H9 (cell line): ENCODE results near the gene MLPH. TPM values are rescaled to one million over a fixed set of nuclear protein-coding genes. Genes with fewer than 3 reads are reported as not detected.

Source experiments
- DNase-seq: peaks from one replicate; pipeline ENCODE4 v3.0.0-alpha.2; 2017
- H2AFZ ChIP-seq: one replicate; pipeline ENCODE4 v1.6.1; 2013; ENCODE audit warnings: mild to moderate bottlenecking, low read length, control low read depth, moderate library complexity
- H2AK5ac ChIP-seq: 2 replicates; pipeline ENCODE4 v1.6.1; 2013; ENCODE audit warnings: low read length, control low read depth, mixed read lengths; ENCODE audit not compliant: insufficient read length
- H2BK120ac ChIP-seq: one replicate; pipeline ENCODE4 v1.6.1; 2013; ENCODE audit warnings: low read depth, mild to moderate bottlenecking, low read length, control low read depth, inconsistent platforms; ENCODE audit not compliant: poor library complexity, severe bottlenecking
- H2BK12ac ChIP-seq: 2 replicates; pipeline ENCODE4 v1.6.1; 2013; ENCODE audit warnings: low read length, control low read depth, mixed read lengths, low read depth; ENCODE audit not compliant: insufficient read length
- H2BK15ac ChIP-seq: 2 replicates; pipeline ENCODE4 v1.6.1; 2013; ENCODE audit warnings: low read depth, low read length, control low read depth
- H2BK20ac ChIP-seq: one replicate; pipeline ENCODE4 v1.6.1; 2013; ENCODE audit warnings: low read depth, mild to moderate bottlenecking, low read length, control low read depth, inconsistent platforms; ENCODE audit not compliant: poor library complexity, severe bottlenecking
- H2BK5ac ChIP-seq: 2 replicates; pipeline ENCODE4 v1.6.1; 2013; ENCODE audit warnings: low read length, control low read depth, mixed read lengths; ENCODE audit not compliant: insufficient read length
- H3K14ac ChIP-seq: 2 replicates; pipeline ENCODE4 v1.6.1; 2013; ENCODE audit warnings: low read length, control low read depth; ENCODE audit not compliant: insufficient read depth
- H3K18ac ChIP-seq: 2 replicates; pipeline ENCODE4 v1.6.1; 2013; ENCODE audit warnings: low read depth, mild to moderate bottlenecking, mixed read lengths, low read length, control low read depth; ENCODE audit not compliant: insufficient read length
- H3K23ac ChIP-seq: 2 replicates; pipeline ENCODE4 v1.6.1; 2013; ENCODE audit warnings: low read length, control low read depth, mixed read lengths, low read depth; ENCODE audit not compliant: insufficient read length
- H3K23me2 ChIP-seq: 2 replicates; pipeline ENCODE4 v1.6.1; 2013; ENCODE audit warnings: low read depth, mild to moderate bottlenecking, mixed read lengths, low read length, control low read depth; ENCODE audit not compliant: insufficient read length, poor library complexity, severe bottlenecking
- H3K27ac ChIP-seq: 2 replicates; pipeline ENCODE4 v1.5.1; 2013; ENCODE audit warnings: low read length, control low read depth, mixed read lengths, low read depth; ENCODE audit not compliant: insufficient read length
- H3K27me3 ChIP-seq: 2 replicates; pipeline ENCODE4 v1.6.1; 2013; ENCODE audit warnings: low read length, control low read depth, inconsistent platforms; ENCODE audit not compliant: insufficient read depth
- H3K4ac ChIP-seq: 2 replicates; pipeline ENCODE4 v1.6.1; 2013; ENCODE audit warnings: low read depth, mild to moderate bottlenecking, control low read depth, inconsistent platforms, low read length, moderate library complexity
- H3K4me1 ChIP-seq: 2 replicates; pipeline ENCODE4 v1.6.1; 2013; ENCODE audit warnings: low read length, control low read depth, inconsistent platforms; ENCODE audit not compliant: insufficient read depth
- H3K4me2 ChIP-seq: 2 replicates; pipeline ENCODE4 v1.6.1; 2013; ENCODE audit warnings: low read length, control low read depth, mixed read lengths; ENCODE audit not compliant: insufficient read length, insufficient read depth
- H3K56ac ChIP-seq: 2 replicates; pipeline ENCODE4 v1.6.1; 2013; ENCODE audit warnings: low read depth, mild to moderate bottlenecking, mixed read lengths, low read length, control low read depth; ENCODE audit not compliant: insufficient read length
- H3K79me1 ChIP-seq: 2 replicates; pipeline ENCODE4 v1.6.1; 2013; ENCODE audit warnings: low read depth, mild to moderate bottlenecking, moderate library complexity, low read length, control low read depth, inconsistent platforms; ENCODE audit not compliant: insufficient read depth, poor library complexity, severe bottlenecking
- H3K79me2 ChIP-seq: 2 replicates; pipeline ENCODE4 v1.6.1; 2013; ENCODE audit warnings: low read length, control low read depth, inconsistent platforms; ENCODE audit not compliant: insufficient read depth
- H3K9ac ChIP-seq: 2 replicates; pipeline ENCODE4 v1.6.1; 2013; ENCODE audit warnings: low read length, control low read depth, mixed read lengths; ENCODE audit not compliant: insufficient read length; ENCODE audit errors: extremely low read depth
- H3K9me3 ChIP-seq: one replicate; pipeline ENCODE4 v1.6.1; 2013; ENCODE audit warnings: low read depth, low read length, inconsistent platforms; ENCODE audit not compliant: control insufficient read depth
- H3T11ph ChIP-seq: one replicate; pipeline ENCODE4 v1.6.1; 2013; ENCODE audit warnings: mild to moderate bottlenecking, low read length, control low read depth, inconsistent platforms
- H4K20me1 ChIP-seq: one replicate; pipeline ENCODE4 v1.6.1; 2013; ENCODE audit not compliant: control insufficient read depth, insufficient read length, insufficient read depth
- H4K5ac ChIP-seq: 2 replicates; pipeline ENCODE4 v1.6.1; 2013; ENCODE audit warnings: low read depth, mild to moderate bottlenecking, mixed read lengths, low read length, control low read depth; ENCODE audit not compliant: insufficient read length
- H4K8ac ChIP-seq: replicated peaks from 2 replicates; pipeline ENCODE4 v1.6.1; 2013; ENCODE audit warnings: low read length, control low read depth, mixed read lengths, low read depth; ENCODE audit not compliant: insufficient read length
- H4K91ac ChIP-seq: 2 replicates; pipeline ENCODE4 v1.6.1; 2013; ENCODE audit warnings: low read depth, mild to moderate bottlenecking, moderate library complexity, mixed read lengths, low read length, control low read depth; ENCODE audit not compliant: insufficient read length
- H3K27ac Mint-ChIP-seq, 3 experiments: 2 replicates in 2 of 3; 3 replicates in 1 of 3; pipeline ENCODE4 v1.8.0; 2020 to 2021; ENCODE audit warnings: mixed read lengths in 3 of 3, mild to moderate bottlenecking in 1 of 3, moderate library complexity in 1 of 3
- H3K27me3 Mint-ChIP-seq: 2 replicates; pipeline ENCODE4 v1.8.0; 2021; ENCODE audit warnings: low read depth, mild to moderate bottlenecking, moderate library complexity, mixed read lengths
- H3K36me3 Mint-ChIP-seq, 3 experiments: 2 replicates in 2 of 3; 3 replicates in 1 of 3; pipeline ENCODE4 v1.8.0; 2020 to 2021; ENCODE audit warnings: low read depth in 3 of 3, mixed read lengths in 3 of 3; ENCODE audit not compliant: insufficient read depth in 1 of 3
- H3K4me1 Mint-ChIP-seq, 2 experiments: 2 replicates each; pipeline ENCODE4 v1.8.0; 2020; ENCODE audit warnings: mixed read lengths in 2 of 2
- H3K4me3 Mint-ChIP-seq, 2 experiments: 2 replicates in 1 of 2; 3 replicates in 1 of 2; pipeline ENCODE4 v1.8.0; 2020 to 2021; ENCODE audit warnings: mild to moderate bottlenecking in 2 of 2, mixed read lengths in 2 of 2, moderate library complexity in 1 of 2
- H3K9me3 Mint-ChIP-seq, 2 experiments: 2 replicates in 1 of 2; 3 replicates in 1 of 2; pipeline ENCODE4 v1.8.0; 2020; ENCODE audit warnings: mild to moderate bottlenecking in 2 of 2, mixed read lengths in 2 of 2, moderate library complexity in 1 of 2
- CTCF ChIP-seq: fragments of 200-600 bp; sonication (generic); conservative IDR thresholded peaks from 3 replicates; pipeline ENCODE4 v1.8.0; 2021; ENCODE audit warnings: antibody characterized with exemption, mild to moderate bottlenecking
- WGBS: extraction: QIAGEN DNeasy Blood & Tissue Kit; methylation state at CpG from one replicate; pipeline ENCODE4 v1.1.7; 2013; ENCODE audit warnings: missing lambda C conversion rate, low lambda C conversion rate, mixed read lengths; ENCODE audit not compliant: insufficient read length; ENCODE audit errors: extremely low coverage; 5-methylcytosine and 5-hydroxymethylcytosine counted together
- total RNA-seq: library from RNA; stranded (reverse); gene quantifications from 2 replicates; pipeline ENCODE4 v1.2.1, GENCODE V29; 2021

The MLPH gene
- total RNA-seq, 1 experiment from 2014 or later, result 3.4 TPM

GRCh38 chr2:237491515-237492118 lies 4.6 kb downstream of the MLPH start:
- H3K9ac ChIP-seq, result no peak overlapping the region
- H2BK15ac ChIP-seq, result no peak overlapping the region; the same call in 1 of the 2 replicates
- no peak for TF ChIP-seq CTCF
- no peaks in the 10 kb centered on the region for H3K79me1 ChIP-seq
- no peak overlapping the region; a peak in 1 of 7 replicates for H3K27ac Mint-ChIP-seq
- no CpG with 5 or more reads among the region's 8 CpGs for WGBS
- H4K91ac ChIP-seq, result no peak overlapping the region
- no peak overlapping the region for H2BK20ac ChIP-seq
- no peak overlapping the region for H2AFZ ChIP-seq
- no peak overlapping the region for H3K14ac ChIP-seq
- H3K56ac ChIP-seq, result no peak overlapping the region
- H2BK12ac ChIP-seq, result no peak overlapping the region
- peaks cover 48% of the 10 kb centered on the region for H3K27me3 Mint-ChIP-seq
- no peak overlapping the region for H3K4me3 Mint-ChIP-seq
- H3K79me2 ChIP-seq, result no peaks in the 10 kb centered on the region
- no peak overlapping the region for H3K4ac ChIP-seq
- peaks cover 11% of the 10 kb centered on the region; the same call in 1 of the 2 replicates for H3K4me1 ChIP-seq
- H2BK5ac ChIP-seq, result no peak overlapping the region
- peaks cover 22 to 33% of the 10 kb centered on the region in 2 experiments for H3K4me1 Mint-ChIP-seq
- peaks cover 19 to 24% of the 10 kb centered on the region in 2 experiments for H3K9me3 Mint-ChIP-seq
- no peak overlapping the region for H4K8ac ChIP-seq
- H2AK5ac ChIP-seq, result no peak overlapping the region
- no peak overlapping the region for H3K18ac ChIP-seq
- DNase-seq, result no peak
- H3K4me2 ChIP-seq, result no peak overlapping the region
- H3K23me2 ChIP-seq, result peaks cover 7% of the 10 kb centered on the region
- H3K27ac ChIP-seq, result no peak overlapping the region
- H3K9me3 ChIP-seq, result peaks cover 11% of the 10 kb centered on the region
- no peak overlapping the region for H4K5ac ChIP-seq
- H3K27me3 ChIP-seq, result peaks cover 8% of the 10 kb centered on the region; the same call in 1 of the 2 replicates
- H2BK120ac ChIP-seq, result no peak overlapping the region
- no peaks in the 10 kb centered on the region for H4K20me1 ChIP-seq
- peaks cover 18 to 37% (median 24%) of the 10 kb centered on the region in 3 experiments for H3K36me3 Mint-ChIP-seq
- no peak overlapping the region for H3K23ac ChIP-seq
- no peak overlapping the region for H3T11ph ChIP-seq
